ENCODE data around the gene IQSEC1. TPM values are rescaled to one million over a fixed set of nuclear protein-coding genes. Genes with fewer than 3 reads are reported as not detected.

Gene IQSEC1
- total and polyA plus RNA-seq, 7 donors, result 2.5 to 39.1 (median 23.9) TPM

- intact Hi-C loops (cut with DNase I), result loop anchor here (5.0 kb wide), 2 partner anchors 74 to 104 kb away; no protein-coding TSS in a partner anchor
- Histone ChIP-seq H3K9me3 (no peaks in the 10 kb centered on the region), H3K27me3 (no peaks in the 10 kb centered on the region), H3K27ac (peak overlapping the region in 1 of 4 donors; percentile 43), H3K36me3 (peaks cover 0 to 4% (median 0%) of the 10 kb centered on the region in 4 donors), H3K4me3 (no peak overlapping the region), H3K4me1 (peaks cover 0 to 18% (median 10%) of the 10 kb centered on the region in 4 donors)
- no peak for TF ChIP-seq CTCF (IDR thresholded peaks at IDR 0.05)
- no peak for TF ChIP-seq POLR2A (IDR thresholded peaks at IDR 0.05)
- no peak for TF ChIP-seq EP300 (IDR thresholded peaks at IDR 0.05)
- no peak for TF ChIP-seq POLR2AphosphoS5 (IDR thresholded peaks at IDR 0.05)
- DNase-seq, result no peak
- 56 to 81% methylated on average over 2 of the region's 2 CpGs for WGBS, 2 donors
Measured at GRCh38 chr3:12893247-12893646, 180.0 kb downstream of the IQSEC1 start.

DNA sequence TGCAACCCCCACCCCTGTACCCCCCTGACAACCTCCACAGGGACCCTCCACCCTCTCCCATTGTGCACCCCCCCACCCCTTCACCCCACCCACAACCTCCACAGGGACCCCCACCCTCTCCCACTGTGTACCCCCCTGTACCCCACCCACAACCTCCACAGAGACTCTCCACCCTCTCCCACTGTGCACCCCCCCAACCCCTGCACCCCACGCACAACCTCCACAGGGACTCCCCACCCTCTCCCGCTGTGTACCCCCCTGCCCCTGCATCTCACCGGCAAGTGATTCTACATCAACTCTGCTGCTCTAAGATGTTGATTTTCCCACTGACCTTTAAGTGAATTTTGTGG lies 180.4 kb downstream of the IQSEC1 start:
- no peak for DNase-seq
- Histone ChIP-seq H3K27ac (peak overlapping the region in 1 of 4 donors; percentile 43), H3K4me1 (peaks cover 0 to 18% (median 10%) of the 10 kb centered on the region in 4 donors), H3K27me3 (no peaks in the 10 kb centered on the region), H3K36me3 (peaks cover 0 to 4% (median 0%) of the 10 kb centered on the region in 4 donors), H3K9me3 (no peaks in the 10 kb centered on the region), H3K4me3 (no peak overlapping the region)
- TF ChIP-seq POLR2A (IDR thresholded peaks at IDR 0.05) (no peak), POLR2AphosphoS5 (IDR thresholded peaks at IDR 0.05) (no peak), EP300 (IDR thresholded peaks at IDR 0.05) (no peak), CTCF (IDR thresholded peaks at IDR 0.05) (no peak)
- WGBS, 2 donors, result 52 to 59% methylated on average over 3 of the region's 3 CpGs
- intact Hi-C loops (cut with DNase I), result loop anchor here (5.0 kb wide), 2 partner anchors 74 to 104 kb away; no protein-coding TSS in a partner anchor

DNA sequence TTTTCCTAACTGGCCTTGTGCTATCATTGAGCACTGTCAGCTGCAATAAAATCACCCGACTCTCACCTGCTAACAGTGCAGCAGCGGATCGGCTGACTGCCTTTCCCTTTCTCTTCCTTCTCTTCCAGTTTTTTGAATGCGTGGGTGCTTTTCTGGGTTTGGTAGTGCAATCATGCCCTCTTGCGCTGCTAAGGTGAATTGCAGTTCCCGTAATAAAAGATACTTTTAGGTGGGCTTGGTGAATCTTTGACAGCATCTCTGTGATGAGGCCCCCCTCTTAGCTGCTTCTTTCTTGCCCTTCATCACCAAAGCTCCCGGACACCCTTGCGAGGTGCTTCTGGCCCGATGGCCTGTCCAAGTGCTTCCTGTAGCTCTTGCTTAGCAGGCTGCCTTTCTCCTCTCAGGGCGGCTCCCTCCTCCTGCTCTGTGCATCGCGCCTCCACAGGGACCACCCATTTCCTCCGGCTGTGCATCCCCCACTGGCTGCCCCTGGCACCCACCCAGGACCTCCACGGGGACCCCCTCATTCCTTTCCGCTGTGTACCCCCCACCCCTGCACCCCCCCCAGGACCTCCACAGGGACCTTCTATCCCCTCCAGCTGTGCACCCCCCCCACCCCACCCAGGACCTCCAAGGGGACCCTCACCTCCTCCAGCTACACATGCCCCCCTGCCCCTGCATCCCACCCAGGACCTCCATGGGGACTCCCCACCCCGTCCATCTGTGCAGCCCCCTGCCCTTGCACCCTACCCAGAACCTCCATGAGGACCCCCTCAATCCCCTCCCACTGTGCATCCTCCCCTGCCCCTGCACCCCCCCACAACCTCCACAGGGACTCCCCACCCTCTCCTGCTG lies 181.0 kb downstream of the IQSEC1 start:
- Histone ChIP-seq H3K36me3 (no peaks in the 10 kb centered on the region), H3K4me3 (peak overlapping the region in 3 of 4 donors; percentile 20 to 31 (median 27)), H3K4me1 (peaks cover 0 to 18% (median 10%) of the 10 kb centered on the region in 4 donors), H3K9me3 (no peaks in the 10 kb centered on the region), H3K27me3 (no peaks in the 10 kb centered on the region), H3K27ac (no peak overlapping the region)
- no peak for TF ChIP-seq EP300 (IDR thresholded peaks at IDR 0.05)
- no peak for TF ChIP-seq POLR2AphosphoS5 (IDR thresholded peaks at IDR 0.05)
- peak; percentile 92 to 96 (median 94) for TF ChIP-seq CTCF (IDR thresholded peaks at IDR 0.05)
- TF ChIP-seq POLR2A (IDR thresholded peaks at IDR 0.05), result no peak
- DNase-seq, result no peak
- intact Hi-C loops (cut with DNase I), result loop anchor here (1.0 to 5.0 kb wide), 3 partner anchors 24 to 105 kb away; no protein-coding TSS in a partner anchor
- 13 to 15% methylated on average over 16 of the region's 16 CpGs for WGBS, 2 donors

GRCh38 chr3:12891391-12891984 lies 181.7 kb downstream of the IQSEC1 start:
- H3K27me3 ChIP-seq, result no peaks in the 10 kb centered on the region
- peak overlapping the region in 3 of 4 donors; percentile 20 to 31 (median 27) for H3K4me3 ChIP-seq
- no peaks in the 10 kb centered on the region for H3K36me3 ChIP-seq
- intact Hi-C loops (cut with DNase I), result loop anchor here (1.0 to 5.0 kb wide), 3 partner anchors 23 to 106 kb away; no protein-coding TSS in a partner anchor
- no peaks in the 10 kb centered on the region for H3K9me3 ChIP-seq
- no peak for DNase-seq
- H3K27ac ChIP-seq, result no peak overlapping the region
- 47 to 65% methylated on average over 9 of the region's 9 CpGs for WGBS, 2 donors
- peaks cover 0 to 18% (median 10%) of the 10 kb centered on the region in 4 donors for H3K4me1 ChIP-seq
- no peak for TF ChIP-seq POLR2AphosphoS5 (IDR thresholded peaks at IDR 0.05)
- no peak for TF ChIP-seq EP300 (IDR thresholded peaks at IDR 0.05)

Measured in sigmoid colon (tissue), 7 donors.